Measurements from ENCODE around the gene FBXO3. TPM values are rescaled to one million over a fixed set of nuclear protein-coding genes. Genes with fewer than 3 reads are reported as not detected.
A peak's percentile ranks its signal among the peaks of the same experiment; 100 is the strongest.

Gene FBXO3
- total RNA-seq, 4 donors from 2014 or later = 27.3 to 43.9 (median 34.4) TPM

DNA sequence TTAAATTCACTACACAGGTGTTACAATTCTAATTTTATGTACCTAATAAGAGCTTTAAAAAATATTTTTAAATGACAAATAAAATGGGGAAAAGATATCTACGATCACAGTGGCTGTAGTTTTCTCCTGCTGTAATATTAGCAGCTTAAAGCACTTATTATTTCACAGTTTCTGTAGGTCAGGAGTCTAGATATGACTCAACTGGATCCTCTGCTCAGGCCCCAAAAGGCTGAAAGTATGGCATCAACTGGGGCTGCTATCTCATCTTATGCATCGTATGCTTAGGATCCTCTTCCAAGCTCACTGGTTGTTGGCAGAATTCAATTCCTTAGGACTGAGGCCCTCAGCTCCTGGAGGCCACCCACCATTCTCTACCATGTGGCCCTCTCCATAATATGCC lies 12.8 kb downstream of the FBXO3 start:
- 82 to 94% methylated on average over 2 of the region's 2 CpGs for WGBS, 2 donors
- TF ChIP-seq POLR2A (IDR thresholded peaks at IDR 0.05) = no peak
- H3K4me1 ChIP-seq = no peaks in the 10 kb centered on the region
- no peak overlapping the region for H3K4me3 ChIP-seq
- H3K27me3 ChIP-seq = no peaks in the 10 kb centered on the region
- no peak overlapping the region for H3K27ac ChIP-seq
- H3K36me3 ChIP-seq = peaks cover 0 to 96% (median 3%) of the 10 kb centered on the region in 3 donors
- no peaks in the 10 kb centered on the region for H3K9me3 ChIP-seq
- intact Hi-C loops (cut with DNase I) = no loop called here
- DNase-seq = no peak

- no peak for DNase-seq
- Histone ChIP-seq H3K4me3 (no peak overlapping the region), H3K4me1 (no peaks in the 10 kb centered on the region), H3K27ac (no peak overlapping the region), H3K9me3 (no peaks in the 10 kb centered on the region), H3K36me3 (peaks cover 0 to 100% (median 7%) of the 10 kb centered on the region in 3 donors), H3K27me3 (no peaks in the 10 kb centered on the region)
- TF ChIP-seq CTCF (IDR thresholded peaks at IDR 0.05) (no peak), POLR2A (IDR thresholded peaks at IDR 0.05) (no peak)
- intact Hi-C loops (cut with DNase I) = no loop called here
- 32 to 50% methylated on average over 4 of the region's 4 CpGs for WGBS, 2 donors
These were observed 20.9 kb downstream of the FBXO3 start for GRCh38 chr11:33753304-33753967.

DNA sequence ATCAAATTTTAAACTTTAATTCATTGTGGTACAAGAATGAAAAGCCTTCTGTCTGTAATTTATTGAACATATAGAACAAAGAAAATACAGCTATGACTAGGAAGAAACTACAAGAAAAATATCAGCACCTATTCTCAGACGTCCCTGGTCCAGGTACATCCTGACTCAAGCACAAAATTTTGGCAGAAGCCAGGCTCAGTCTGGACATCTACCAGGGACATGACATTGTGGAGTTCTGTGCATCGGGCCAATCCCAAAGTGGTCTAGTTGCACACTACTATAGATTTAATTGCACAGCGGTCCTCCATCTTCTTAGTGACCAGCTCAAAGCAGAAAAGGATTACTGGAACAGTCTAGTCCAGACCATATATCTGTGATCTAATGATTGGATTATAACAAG lies 22.4 kb downstream of the FBXO3 start:
- Histone ChIP-seq H3K27ac (no peak overlapping the region), H3K4me3 (no peak overlapping the region), H3K36me3 (peaks cover 0 to 93% (median 7%) of the 10 kb centered on the region in 3 donors), H3K4me1 (peaks cover 0 to 5% (median 0%) of the 10 kb centered on the region in 3 donors), H3K9me3 (no peaks in the 10 kb centered on the region), H3K27me3 (no peaks in the 10 kb centered on the region)
- DNase-seq = no peak
- intact Hi-C loops (cut with DNase I) = no loop called here
- WGBS, 2 donors = 77 to 85% methylated on average over 3 of the region's 3 CpGs
- TF ChIP-seq POLR2A (IDR thresholded peaks at IDR 0.05) (no peak), CTCF (IDR thresholded peaks at IDR 0.05) (no peak)

GRCh38 chr11:33747979-33748378 lies 26.3 kb downstream of the FBXO3 start:
- WGBS, 2 donors = 24 to 35% methylated on average over 2 of the region's 2 CpGs
- no peaks in the 10 kb centered on the region for H3K9me3 ChIP-seq
- H3K4me3 ChIP-seq = no peak overlapping the region
- intact Hi-C loops (cut with DNase I) = no loop called here
- peaks cover 0 to 79% (median 3%) of the 10 kb centered on the region in 3 donors for H3K36me3 ChIP-seq
- no peaks in the 10 kb centered on the region for H3K27me3 ChIP-seq
- no peak for TF ChIP-seq POLR2A (IDR thresholded peaks at IDR 0.05)
- no peak for TF ChIP-seq CTCF (IDR thresholded peaks at IDR 0.05)
- no peak overlapping the region for H3K27ac ChIP-seq
- no peak for DNase-seq
- H3K4me1 ChIP-seq = peaks cover 0 to 5% (median 0%) of the 10 kb centered on the region in 3 donors

DNA sequence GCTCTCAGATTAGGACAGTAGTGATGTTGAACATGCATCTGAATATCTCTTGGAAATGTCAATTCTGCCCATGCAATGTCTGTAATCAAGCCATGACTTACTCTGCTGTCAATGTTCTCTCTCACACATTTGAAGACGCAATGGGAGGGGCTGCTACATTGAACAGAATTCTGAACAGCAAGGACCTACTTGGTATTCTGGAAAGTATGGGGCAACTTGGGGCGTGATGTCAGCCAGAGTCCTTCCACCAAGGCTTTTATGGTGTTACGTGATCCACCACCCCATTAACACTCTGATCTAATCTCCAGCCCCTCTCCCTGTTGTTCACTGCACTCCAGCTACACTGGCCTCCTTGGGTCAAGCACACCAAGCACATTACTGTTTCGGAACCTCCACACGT lies 31.0 kb downstream of the FBXO3 start:
- no peaks in the 10 kb centered on the region for H3K27me3 ChIP-seq
- TF ChIP-seq POLR2A (IDR thresholded peaks at IDR 0.05) = no peak
- DNase-seq = no peak
- intact Hi-C loops (cut with DNase I) = no loop called here
- H3K4me3 ChIP-seq = no peak overlapping the region
- H3K27ac ChIP-seq = no peak overlapping the region
- peaks cover 0 to 4% (median 0%) of the 10 kb centered on the region in 3 donors for H3K4me1 ChIP-seq
- 82 to 96% methylated on average over 5 of the region's 5 CpGs for WGBS, 2 donors
- no peaks in the 10 kb centered on the region for H3K9me3 ChIP-seq
- peaks cover 0 to 37% (median 0%) of the 10 kb centered on the region in 3 donors for H3K36me3 ChIP-seq

DNA sequence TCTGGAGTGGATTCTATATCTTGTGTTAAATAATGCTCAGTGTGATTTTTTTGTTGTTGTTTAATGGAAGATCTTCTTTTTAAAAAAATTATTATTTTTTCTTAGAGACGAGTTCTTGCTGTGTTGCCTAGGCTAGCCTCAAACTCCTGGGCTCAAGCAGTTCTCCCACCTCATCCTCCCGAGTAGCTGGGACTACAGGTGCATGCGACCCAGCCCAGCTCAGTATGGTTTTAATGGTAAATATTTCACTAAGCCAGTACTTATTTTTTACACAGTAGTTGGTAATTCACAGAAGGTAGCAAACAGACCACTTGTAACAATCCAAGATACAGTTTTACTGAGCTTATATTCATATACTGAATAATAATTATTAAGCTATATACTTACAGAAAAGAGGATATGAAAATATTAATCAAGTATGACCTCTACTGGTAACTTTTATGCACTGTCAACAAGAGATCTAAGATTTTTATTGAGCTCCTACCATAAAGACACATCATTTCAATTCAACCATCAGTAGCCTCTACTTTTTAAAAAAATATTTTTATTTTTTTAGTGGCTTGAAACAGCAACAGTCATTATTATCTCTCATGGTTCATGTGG lies 32.0 kb downstream of the FBXO3 start:
- no peak overlapping the region for H3K4me3 ChIP-seq
- H3K4me1 ChIP-seq = peaks cover 0 to 3% (median 0%) of the 10 kb centered on the region in 3 donors
- H3K9me3 ChIP-seq = no peaks in the 10 kb centered on the region
- no peaks in the 10 kb centered on the region for H3K27me3 ChIP-seq
- H3K36me3 ChIP-seq = peaks cover 0 to 34% (median 0%) of the 10 kb centered on the region in 3 donors
- DNase-seq = no peak
- intact Hi-C loops (cut with DNase I) = no loop called here
- H3K27ac ChIP-seq = no peak overlapping the region
- WGBS, 2 donors = 60 to 75% methylated on average over 3 of the region's 3 CpGs
- TF ChIP-seq CTCF (IDR thresholded peaks at IDR 0.05) = peak in 4 of 6 experiments; percentile 34 to 67 (median 54)
- no peak for TF ChIP-seq POLR2A (IDR thresholded peaks at IDR 0.05)

Measured in esophagus squamous epithelium (tissue), 5 donors.